CD4-positive, alpha-beta memory T cell (primary cell): ENCODE measurements around the gene NSUN6. TPM values are rescaled to one million over a fixed set of nuclear protein-coding genes. Genes with fewer than 3 reads are reported as not detected.
"Not testable (repeated sequence)": the region's sequence is repeated elsewhere in the genome, so short reads cannot be mapped to it uniquely, and the experiment has no call there.

Experiments used
- CTCF ChIA-PET: fragments of 350-600 bp; sonication (Branson Sonifier 250); formaldehyde crosslinking; loops from one replicate; lab custom pipeline; 2021; ENCODE audit warnings: inconsistent platforms; ENCODE audit not compliant: partially characterized antibody; lab: Charles Lee
- POLR2A ChIA-PET: fragments of 350-600 bp; sonication (Branson Sonifier 250); formaldehyde crosslinking; loops from one replicate; lab custom pipeline; 2021; ENCODE audit not compliant: partially characterized antibody; lab: Charles Lee
- DNase-seq, 5 donors: peaks; one replicate each; pipeline versions ENCODE4 v3.0.0 to v3.0.0-alpha.2; 2020 to 2022; ENCODE audit warnings: mixed read lengths in 1 of 5
- H3K27ac ChIP-seq: one replicate; pipeline ENCODE4 v1.7.0; 2013; ENCODE audit warnings: low read depth, low read length
- H3K27me3 ChIP-seq: 2 replicates; pipeline ENCODE4 v1.7.0; 2013; ENCODE audit warnings: mild to moderate bottlenecking, low read length, moderate library complexity; ENCODE audit not compliant: insufficient read depth
- H3K36me3 ChIP-seq: 2 replicates; pipeline ENCODE4 v1.7.0; 2013; ENCODE audit warnings: mild to moderate bottlenecking, low read length, moderate library complexity; ENCODE audit not compliant: insufficient read depth
- H3K4me1 ChIP-seq: 2 replicates; pipeline ENCODE4 v1.7.0; 2013; ENCODE audit warnings: mild to moderate bottlenecking, low read length, moderate library complexity; ENCODE audit not compliant: insufficient read depth
- H3K4me3 ChIP-seq, 2 donors: one replicate each; pipeline ENCODE4 v1.7.0; 2013; ENCODE audit warnings: low read length in 2 of 2, mild to moderate bottlenecking in 1 of 2
- H3K9me3 ChIP-seq, 2 donors: one replicate each; pipeline ENCODE4 v1.7.0; 2013; ENCODE audit warnings: low read length in 2 of 2, control low read depth in 1 of 2; ENCODE audit not compliant: control insufficient read depth in 1 of 2
- H3K27ac Mint-ChIP-seq, 7 donors: one replicate each; pipeline ENCODE4 v1.8.0; 2020 to 2021; ENCODE audit warnings: mixed read lengths in 7 of 7, mild to moderate bottlenecking in 6 of 7, inconsistent platforms in 3 of 7, moderate library complexity in 3 of 7
- H3K27me3 Mint-ChIP-seq, 2 donors: one replicate each; pipeline ENCODE4 v1.8.0; 2020 to 2021; ENCODE audit warnings: mixed read lengths in 2 of 2
- H3K36me3 Mint-ChIP-seq, 2 donors: one replicate each; pipeline ENCODE4 v1.8.0; 2020 to 2021; ENCODE audit warnings: mixed read lengths in 2 of 2, inconsistent platforms in 1 of 2, mild to moderate bottlenecking in 1 of 2
- H3K4me1 Mint-ChIP-seq, 4 donors: one replicate each; pipeline ENCODE4 v1.8.0; 2020 to 2021; ENCODE audit warnings: mixed read lengths in 4 of 4, mild to moderate bottlenecking in 1 of 4
- H3K4me3 Mint-ChIP-seq, 8 donors: one replicate each; pipeline ENCODE4 v1.8.0; 2020 to 2021; ENCODE audit warnings: mixed read lengths in 8 of 8, mild to moderate bottlenecking in 7 of 8, moderate library complexity in 6 of 8, inconsistent platforms in 3 of 8
- H3K9me3 Mint-ChIP-seq, 8 donors: one replicate each; pipeline ENCODE4 v1.8.0; 2020 to 2021; ENCODE audit warnings: mixed read lengths in 8 of 8, mild to moderate bottlenecking in 5 of 8, inconsistent platforms in 3 of 8, moderate library complexity in 1 of 8
- intact Hi-C: fragments of 100-400 bp; cut with micrococcal nuclease; formaldehyde crosslinking; loops from one replicate; pipeline ENCODE4 v1.15.1; 2023
- polyA plus RNA-seq, 2 donors: library from polyadenylated mRNA; unstranded; fragments of 300-500 nt; fragmentation: Illumina TruSeq; gene quantifications; one replicate each; pipeline ENCODE4 v1.2.3, GENCODE V29; 2021
- total RNA-seq, 2 experiments: library from RNA; stranded (reverse); gene quantifications; one replicate each; pipeline ENCODE4 v1.2.3, GENCODE V29; 2021

The NSUN6 gene
- total and polyA plus RNA-seq, 4 experiments from 2014 or later: 5.5 to 43.4 (median 26.1) TPM

DNA sequence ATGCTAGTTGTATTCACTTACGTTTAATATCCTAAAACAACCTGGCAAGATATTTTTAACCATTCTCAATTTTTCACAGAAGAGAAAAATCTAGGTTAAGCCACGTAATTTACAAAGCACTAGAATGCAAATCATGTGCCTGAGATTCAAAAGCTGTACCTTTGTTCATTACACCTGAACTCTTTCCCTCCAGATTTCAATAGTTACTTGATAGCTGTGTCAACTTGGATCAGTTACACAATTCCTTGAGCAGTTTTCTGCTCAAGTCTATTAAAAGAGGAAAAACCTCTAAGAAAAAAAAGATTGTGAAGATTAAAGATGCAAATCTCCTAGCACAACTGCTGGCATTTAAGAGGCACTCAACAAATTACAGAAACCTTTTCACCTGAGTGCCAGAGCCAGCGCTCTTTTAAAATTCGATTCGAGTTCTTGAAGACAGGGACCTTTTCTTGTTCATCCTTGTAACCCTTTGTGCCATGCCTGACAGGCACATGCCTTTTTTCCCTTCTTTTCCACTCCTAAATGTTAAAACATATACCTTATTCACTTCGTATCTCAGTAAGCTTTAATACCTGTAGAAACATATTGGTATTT, 886 bp downstream of the NSUN6 start:
- Histone ChIP-seq H3K27ac (peak overlapping the region; percentile 89), H3K9me3 (no peaks in the 10 kb centered on the region), H3K36me3 (no peaks in the 10 kb centered on the region), H3K27me3 (no peaks in the 10 kb centered on the region), H3K4me3 (peak overlapping the region; percentile 77 to 88), H3K4me1 (peaks cover 39% of the 10 kb centered on the region)
- intact Hi-C loops: loop anchor here (2.0 to 10.0 kb wide), 3 partner anchors 1008 to 1626 kb away; partner anchors contain the start of gene STAM
- POLR2A ChIA-PET: interaction anchor here (1.0 to 2.9 kb wide), 3 partner anchors 9 to 18 kb away, joined by 3 to 15 read pairs (median 3); partner anchors contain the start of gene ARL5B
- Mint-ChIP-seq H3K4me1 (peaks cover 25 to 57% (median 32%) of the 10 kb centered on the region in 4 donors), H3K9me3 (no peaks in the 10 kb centered on the region), H3K4me3 (peak overlapping the region; percentile 93 to 99 (median 98)), H3K27ac (peak overlapping the region; percentile 96 to 100 (median 98)), H3K36me3 (peaks cover 6 to 36% of the 10 kb centered on the region in 2 donors), H3K27me3 (peaks cover 0 to 2% of the 10 kb centered on the region in 2 donors)
- CTCF ChIA-PET: interaction anchor here (1.1 kb wide), 1 partner anchor 14 kb away, joined by 3 read pairs; no protein-coding TSS in a partner anchor
- DNase-seq: peak in 1 of 5 donors; percentile 17

DNA sequence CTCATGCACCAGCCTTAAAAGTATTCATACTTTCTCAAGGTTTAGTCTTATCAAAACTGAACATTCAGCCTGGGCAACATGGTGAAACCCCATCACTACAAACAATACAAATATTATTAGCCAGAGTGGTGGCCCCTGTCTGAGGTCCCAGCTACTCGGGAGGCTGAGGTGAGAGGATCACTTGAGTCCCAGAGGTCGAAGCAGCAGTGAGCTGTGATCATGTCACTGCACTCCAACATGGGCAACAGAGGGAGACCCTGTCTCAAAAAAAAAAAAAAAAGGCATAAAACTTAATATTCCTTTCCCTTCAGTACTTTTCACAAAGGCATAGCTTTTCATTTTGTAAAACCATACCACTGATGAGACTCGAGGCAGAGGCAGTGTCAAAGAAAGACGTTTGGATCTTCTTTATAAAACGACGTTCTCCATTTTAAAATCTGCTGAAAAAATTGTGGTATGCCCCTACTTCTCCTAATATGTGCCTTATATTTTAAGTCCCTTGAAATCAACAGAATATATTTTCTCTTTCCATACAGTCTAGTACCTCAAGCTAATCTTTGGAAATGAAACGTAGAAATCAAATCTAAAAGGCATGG, 1.9 kb downstream of the NSUN6 start:
- intact Hi-C loops: loop anchor here (2.0 kb wide), 1 partner anchor 13 kb away; no protein-coding TSS in a partner anchor
- Mint-ChIP-seq H3K27me3 (peaks cover 0 to 2% of the 10 kb centered on the region in 2 donors), H3K36me3 (peaks cover 8 to 36% of the 10 kb centered on the region in 2 donors), H3K9me3 (no peaks in the 10 kb centered on the region), H3K4me3 (peak overlapping the region; percentile 54 to 99 (median 94)), H3K27ac (peak overlapping the region; percentile 15 to 100 (median 68)), H3K4me1 (peaks cover 25 to 57% (median 32%) of the 10 kb centered on the region in 4 donors)
- Histone ChIP-seq H3K27ac (no peak overlapping the region), H3K27me3 (no peaks in the 10 kb centered on the region), H3K4me1 (peaks cover 39% of the 10 kb centered on the region), H3K9me3 (no peaks in the 10 kb centered on the region), H3K4me3 (peak overlapping the region in 1 of 2 donors; percentile 88), H3K36me3 (no peaks in the 10 kb centered on the region)
- ChIA-PET POLR2A (interaction anchor here (1.3 to 2.9 kb wide), 3 partner anchors 10 to 22 kb away, joined by 5 to 15 read pairs (median 5); partner anchors contain the start of gene ARL5B), CTCF (interaction anchor here (0.6 to 1.9 kb wide), 4 partner anchors 10 to 21 kb away, joined by 3 to 6 read pairs (median 4); no protein-coding TSS in a partner anchor)
- no peak for DNase-seq

DNA sequence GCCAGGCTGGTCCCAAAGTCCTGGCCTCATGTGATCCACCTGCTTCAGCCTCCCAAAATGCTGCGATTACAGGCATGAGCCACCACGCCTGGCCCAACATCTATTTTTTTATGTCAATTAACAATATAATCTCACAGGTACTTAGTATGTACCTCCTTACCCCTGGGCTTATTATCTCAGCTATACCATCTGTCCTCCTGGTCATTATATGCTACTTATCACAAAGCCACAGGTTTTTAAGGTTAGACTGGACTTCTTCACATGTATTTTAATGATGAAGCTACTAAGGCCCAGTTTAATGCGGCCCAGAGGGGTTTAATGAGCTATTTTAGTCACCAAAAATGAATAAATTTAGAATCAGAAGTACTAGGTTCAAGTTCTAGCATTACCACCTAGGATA, 3.4 kb downstream of the NSUN6 start:
- intact Hi-C loops: loop anchor here (2.0 kb wide), 1 partner anchor 15 kb away; no protein-coding TSS in a partner anchor
- ChIA-PET CTCF (interaction anchor here (0.6 to 1.9 kb wide), 2 partner anchors 10 kb away, joined by 3 to 6 read pairs; no protein-coding TSS in a partner anchor), POLR2A (interaction anchor here (1.5 to 2.9 kb wide), 2 partner anchors 11 to 13 kb away, joined by 5 to 15 read pairs; partner anchors contain the start of gene ARL5B)
- Histone ChIP-seq H3K4me3 (no peak overlapping the region), H3K4me1 (peaks cover 39% of the 10 kb centered on the region), H3K27ac (no peak overlapping the region), H3K9me3 (no peaks in the 10 kb centered on the region), H3K36me3 (no peaks in the 10 kb centered on the region), H3K27me3 (no peaks in the 10 kb centered on the region)
- no peaks in the 10 kb centered on the region for H3K9me3 Mint-ChIP-seq
- no peak for DNase-seq
- H3K27me3 Mint-ChIP-seq: peaks cover 0 to 2% of the 10 kb centered on the region in 2 donors
- peaks cover 12 to 38% of the 10 kb centered on the region in 2 donors for H3K36me3 Mint-ChIP-seq
- peak overlapping the region in 1 of 8 donors; percentile 37 for H3K4me3 Mint-ChIP-seq
- no peak overlapping the region for H3K27ac Mint-ChIP-seq
- peaks cover 26 to 56% (median 37%) of the 10 kb centered on the region in 4 donors for H3K4me1 Mint-ChIP-seq

DNA sequence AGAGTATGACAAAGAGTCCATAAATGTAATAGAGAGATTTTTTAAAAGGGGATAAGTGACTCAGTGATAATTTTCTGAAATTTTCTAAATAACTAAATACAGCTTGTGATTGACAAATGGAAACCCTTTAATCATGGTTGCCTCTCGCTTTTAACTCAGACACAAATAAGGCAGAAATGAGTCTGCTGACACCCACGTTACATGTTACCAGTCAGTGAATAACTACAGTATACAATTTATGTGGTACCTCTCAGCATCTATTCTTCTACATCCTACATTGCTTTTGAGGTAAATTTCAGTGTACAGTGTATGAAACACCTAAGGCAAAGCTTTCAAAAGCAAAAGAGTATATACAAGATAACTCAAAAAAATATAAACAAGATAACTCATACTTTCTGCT, 4.2 kb downstream of the NSUN6 start:
- no peak overlapping the region for H3K4me3 Mint-ChIP-seq
- POLR2A ChIA-PET: no interaction called here
- Histone ChIP-seq H3K4me3 (no peak overlapping the region), H3K36me3 (no peaks in the 10 kb centered on the region), H3K4me1 (peaks cover 36% of the 10 kb centered on the region), H3K27ac (no peak overlapping the region), H3K27me3 (no peaks in the 10 kb centered on the region), H3K9me3 (no peaks in the 10 kb centered on the region)
- H3K36me3 Mint-ChIP-seq: peaks cover 12 to 40% of the 10 kb centered on the region in 2 donors
- peak overlapping the region in 1 of 7 donors; percentile 13 for H3K27ac Mint-ChIP-seq
- DNase-seq: no peak
- intact Hi-C loops: no loop called here
- H3K27me3 Mint-ChIP-seq: peaks cover 0 to 2% of the 10 kb centered on the region in 2 donors
- CTCF ChIA-PET: no interaction called here
- no peaks in the 10 kb centered on the region for H3K9me3 Mint-ChIP-seq
- peaks cover 24 to 48% (median 35%) of the 10 kb centered on the region in 4 donors for H3K4me1 Mint-ChIP-seq

DNA sequence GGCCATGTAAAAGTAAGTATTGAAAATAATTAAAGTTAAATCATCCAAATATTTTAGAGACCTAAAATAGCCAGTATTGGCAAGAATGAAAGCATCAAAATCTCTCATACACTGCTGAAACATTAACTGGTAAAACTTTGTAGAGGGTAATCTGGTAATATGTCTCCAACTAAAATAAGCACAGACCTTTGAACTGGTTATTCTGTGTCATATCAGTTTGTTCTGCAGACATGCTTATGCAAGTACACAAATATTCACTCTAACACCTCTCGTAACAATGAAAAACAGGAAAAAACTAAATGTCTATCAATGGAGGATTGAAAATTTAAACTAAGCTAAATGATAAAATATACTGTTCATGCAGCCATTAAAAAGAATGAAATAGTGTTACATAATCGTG, 11.7 kb downstream of the NSUN6 start:
- H3K4me1 ChIP-seq, H3K9me3 Mint-ChIP-seq, POLR2A ChIA-PET, H3K36me3 ChIP-seq, intact Hi-C loops, DNase-seq, H3K4me3 Mint-ChIP-seq, H3K4me1 Mint-ChIP-seq, H3K27ac ChIP-seq, H3K27me3 ChIP-seq, H3K9me3 ChIP-seq, H3K27me3 Mint-ChIP-seq, H3K4me3 ChIP-seq, H3K27ac Mint-ChIP-seq: not testable (repeated sequence)
- peaks cover 26 to 38% of the 10 kb centered on the region in 2 donors for H3K36me3 Mint-ChIP-seq
- CTCF ChIA-PET: interaction anchor here (0.8 kb wide), 1 partner anchor 14 kb away, joined by 3 read pairs; no protein-coding TSS in a partner anchor

DNA sequence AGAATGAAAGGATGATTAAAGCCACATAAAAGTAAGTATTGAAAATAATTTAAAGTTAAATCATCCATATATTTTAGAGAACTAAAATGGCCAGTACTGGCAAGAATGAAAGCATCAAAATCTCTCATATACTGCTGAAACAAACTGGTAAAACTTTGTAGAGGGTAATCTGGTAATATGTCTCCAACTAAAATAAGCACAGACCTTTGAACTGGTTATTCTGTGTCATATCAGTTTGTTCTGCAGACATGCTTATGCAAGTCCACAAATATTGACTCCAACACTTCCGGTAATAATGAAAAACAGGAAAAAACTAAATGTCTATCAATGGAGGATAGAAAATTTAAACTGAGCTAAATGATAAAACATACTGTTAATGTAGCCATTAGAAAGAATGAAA, 14.0 kb downstream of the NSUN6 start:
- H3K4me3 Mint-ChIP-seq, intact Hi-C loops, H3K27ac Mint-ChIP-seq, H3K4me3 ChIP-seq, H3K9me3 ChIP-seq, H3K27me3 Mint-ChIP-seq, H3K4me1 Mint-ChIP-seq, DNase-seq, H3K4me1 ChIP-seq, H3K27me3 ChIP-seq, POLR2A ChIA-PET, H3K27ac ChIP-seq, H3K36me3 ChIP-seq, H3K9me3 Mint-ChIP-seq: not testable (repeated sequence)
- peaks cover 27 to 34% of the 10 kb centered on the region in 2 donors for H3K36me3 Mint-ChIP-seq
- CTCF ChIA-PET: interaction anchor here (2.4 kb wide), 1 partner anchor 11 kb away, joined by 6 read pairs; no protein-coding TSS in a partner anchor

DNA sequence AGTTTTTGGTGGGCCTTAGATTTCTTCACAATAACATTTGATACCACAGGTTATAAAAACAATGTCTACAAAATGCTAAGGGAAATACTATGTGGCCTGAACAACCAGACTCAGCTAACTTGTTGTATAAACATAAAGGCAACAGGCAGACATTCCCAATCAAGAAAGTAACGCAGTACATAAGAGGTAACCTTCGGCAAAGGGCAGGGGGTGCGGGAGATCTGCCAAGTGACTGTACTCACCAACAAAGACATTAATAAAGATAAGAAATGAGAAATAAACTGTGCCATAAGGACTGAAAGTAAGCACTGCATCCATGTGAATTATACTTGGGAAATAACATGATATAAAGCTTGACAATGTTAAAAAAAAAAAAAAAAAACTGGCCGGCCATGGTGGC, 15.4 kb downstream of the NSUN6 start:
- Mint-ChIP-seq H3K4me3 (no peak overlapping the region), H3K4me1 (peaks cover 0 to 2% (median 0%) of the 10 kb centered on the region in 4 donors), H3K27ac (no peak overlapping the region), H3K9me3 (peaks cover 0 to 4% (median 0%) of the 10 kb centered on the region in 8 donors), H3K36me3 (peaks cover 27% of the 10 kb centered on the region in 2 donors), H3K27me3 (no peaks in the 10 kb centered on the region)
- Histone ChIP-seq H3K27me3 (no peaks in the 10 kb centered on the region), H3K4me3 (no peak overlapping the region), H3K9me3 (no peaks in the 10 kb centered on the region), H3K4me1 (no peaks in the 10 kb centered on the region), H3K27ac (no peak overlapping the region), H3K36me3 (no peaks in the 10 kb centered on the region)
- DNase-seq: no peak
- POLR2A ChIA-PET: no interaction called here
- CTCF ChIA-PET: no interaction called here
- intact Hi-C loops: no loop called here
